DMS114 treated with DMSO at 0.1 percent for 48 hours (cell line): ENCODE results near the gene PPM1K.

Experiments used
- DNase-seq: peaks from one replicate; lab custom pipeline; 2025; ENCODE audit not compliant: unreplicated experiment; lab: John Stamatoyannopoulos, UW

The PPM1K gene

GRCh38 chr4:88223516-88223915 is 60.8 kb downstream of the PPM1K start:
- DNase-seq = no peak

GRCh38 chr4:88219099-88219498 is 65.3 kb downstream of the PPM1K start:
- peak; percentile 64 for DNase-seq

GRCh38 chr4:88217169-88217568 is 67.2 kb downstream of the PPM1K start:
- DNase-seq = no peak

GRCh38 chr4:88216395-88216794 is 68.0 kb downstream of the PPM1K start:
- no peak for DNase-seq

GRCh38 chr4:88215351-88215750 is 69.0 kb downstream of the PPM1K start:
- no peak for DNase-seq

GRCh38 chr4:88212253-88212561 is 72.2 kb downstream of the PPM1K start:
- no peak for DNase-seq

GRCh38 chr4:88211473-88212252 is 72.7 kb downstream of the PPM1K start:
- peak; percentile 14 for DNase-seq

- DNase-seq = no peak
Measured at GRCh38 chr4:88208156-88208555, 76.2 kb downstream of the PPM1K start.
